KMS-11 (cell line): ENCODE measurements around the gene NKRF.

ENCODE experiments used
- H2AFZ ChIP-seq: fragments of 200-600 bp; sonication (generic); 2 replicates; pipeline ENCODE4 v1.6.1; 2016; ENCODE audit warnings: antibody characterized with exemption, mixed run types, low read depth
- H3K27ac ChIP-seq: fragments of 200-600 bp; sonication (generic); 2 replicates; pipeline ENCODE4 v1.6.1; 2016; ENCODE audit warnings: mild to moderate bottlenecking, mixed run types
- H3K27me3 ChIP-seq: fragments of 200-600 bp; sonication (generic); 2 replicates; pipeline ENCODE4 v1.6.1; 2017; ENCODE audit warnings: mild to moderate bottlenecking, low read depth, mixed run types, moderate library complexity; ENCODE audit not compliant: insufficient read depth
- H3K36me3 ChIP-seq: fragments of 200-600 bp; sonication (generic); 2 replicates; pipeline ENCODE4 v1.6.1; 2017; ENCODE audit warnings: mild to moderate bottlenecking, mixed run types; ENCODE audit not compliant: insufficient read depth
- H3K4me1 ChIP-seq: fragments of 200-600 bp; sonication (generic); 2 replicates; pipeline ENCODE4 v1.6.1; 2016; ENCODE audit warnings: mild to moderate bottlenecking, low read depth, mixed run types; ENCODE audit not compliant: poor library complexity, severe bottlenecking
- H3K4me2 ChIP-seq: fragments of 200-600 bp; sonication (generic); 2 replicates; pipeline ENCODE4 v1.7.0; 2016; ENCODE audit warnings: mild to moderate bottlenecking, mixed run types
- H3K4me3 ChIP-seq: fragments of 200-600 bp; sonication (generic); IDR thresholded peaks from 2 replicates; pipeline ENCODE4 v1.6.1; 2017; ENCODE audit warnings: low read depth, low read length, mixed read lengths; ENCODE audit not compliant: insufficient read depth
- H3K79me2 ChIP-seq: fragments of 200-600 bp; sonication (generic); 2 replicates; pipeline ENCODE4 v1.6.1; 2016; ENCODE audit warnings: low read depth, mixed run types; ENCODE audit not compliant: insufficient read depth
- H3K9ac ChIP-seq: fragments of 200-600 bp; sonication (generic); 2 replicates; pipeline ENCODE4 v1.6.1; 2016; ENCODE audit warnings: mild to moderate bottlenecking, mixed run types
- H4K20me1 ChIP-seq: fragments of 200-600 bp; sonication (generic); 2 replicates; pipeline ENCODE4 v1.6.1; 2016; ENCODE audit warnings: mild to moderate bottlenecking, mixed run types; ENCODE audit not compliant: insufficient read depth
- CTCF ChIP-seq: fragments of 200-600 bp; sonication (generic); conservative IDR thresholded peaks from 2 replicates; pipeline ENCODE4 v1.6.1; 2017; ENCODE audit warnings: low read depth, mild to moderate bottlenecking, antibody characterized with exemption, low read length, moderate library complexity, mixed read lengths

Gene NKRF

GRCh38 chrX:119552508-119552907, 53.7 kb downstream of the NKRF start:
- H3K79me2 ChIP-seq, result no peaks in the 10 kb centered on the region
- H4K20me1 ChIP-seq, result no peaks in the 10 kb centered on the region
- no peaks in the 10 kb centered on the region for H3K36me3 ChIP-seq
- TF ChIP-seq CTCF, result no peak
- no peaks in the 10 kb centered on the region for H3K27me3 ChIP-seq
- no peak overlapping the region for H2AFZ ChIP-seq
- H3K4me1 ChIP-seq, result no peaks in the 10 kb centered on the region
- no peak overlapping the region for H3K4me2 ChIP-seq
- no peak overlapping the region for H3K9ac ChIP-seq
- H3K4me3 ChIP-seq, result no peak overlapping the region
- no peak overlapping the region for H3K27ac ChIP-seq

- no peaks in the 10 kb centered on the region for H3K36me3 ChIP-seq
- H3K9ac ChIP-seq, result no peak overlapping the region
- H2AFZ ChIP-seq, result no peak overlapping the region
- H3K4me1 ChIP-seq, result no peaks in the 10 kb centered on the region
- TF ChIP-seq CTCF, result no peak
- H3K27ac ChIP-seq, result no peak overlapping the region
- no peaks in the 10 kb centered on the region for H3K27me3 ChIP-seq
- H4K20me1 ChIP-seq, result no peaks in the 10 kb centered on the region
- H3K79me2 ChIP-seq, result 0 out of 2 replicates have a peak, but pooled peaks cover 4% of the 10 kb centered on the region
- no peak overlapping the region for H3K4me3 ChIP-seq
- H3K4me2 ChIP-seq, result no peak overlapping the region
Observed at GRCh38 chrX:119549327-119550016, 56.8 kb downstream of the NKRF start.

- Histone ChIP-seq H3K27me3 (no peaks in the 10 kb centered on the region), H3K27ac (no peak overlapping the region), H3K79me2 (no peaks in the 10 kb centered on the region), H4K20me1 (no peaks in the 10 kb centered on the region), H3K4me2 (no peak overlapping the region), H3K9ac (no peak overlapping the region), H3K4me3 (no peak overlapping the region), H3K36me3 (no peaks in the 10 kb centered on the region), H3K4me1 (no peaks in the 10 kb centered on the region), H2AFZ (no peak overlapping the region)
- TF ChIP-seq CTCF, result no peak
Observed at GRCh38 chrX:119541188-119541587, 65.0 kb downstream of the NKRF start.

- Histone ChIP-seq H2AFZ (no peak overlapping the region), H3K9ac (no peak overlapping the region), H3K79me2 (no peaks in the 10 kb centered on the region), H3K27me3 (no peaks in the 10 kb centered on the region), H3K4me1 (no peaks in the 10 kb centered on the region), H4K20me1 (no peaks in the 10 kb centered on the region), H3K4me3 (no peak overlapping the region), H3K27ac (no peak overlapping the region), H3K4me2 (no peak overlapping the region), H3K36me3 (no peaks in the 10 kb centered on the region)
- no peak for TF ChIP-seq CTCF
Observed at GRCh38 chrX:119539872-119540271, 66.4 kb downstream of the NKRF start.
